ENCODE data around the gene MARCHF6.

The MARCHF6 gene

GRCh38 chr5:10311595-10312425, 41.7 kb upstream of the MARCHF6 start:
- TF ChIP-seq FOXP2 (optimal IDR thresholded peaks at IDR 0.05; ENCODE audit: borderline replicate concordance, extremely low read depth, extremely low read length, insufficient read depth) (no peak), REST (IDR thresholded peaks at IDR 0.05; ENCODE audit: insufficient read depth in 1 of 2, low read depth in 2 of 2, low read length in 2 of 2) (no peak), TAF1 (IDR thresholded peaks at IDR 0.05; ENCODE audit: borderline replicate concordance, insufficient read depth, low read length) (no peak), POLR2AphosphoS5 (IDR thresholded peaks at IDR 0.05; ENCODE audit: low read depth, low read length) (no peak), SIN3A (IDR thresholded peaks at IDR 0.05; ENCODE audit: borderline replicate concordance, insufficient read depth, low read length) (no peak)

- TF ChIP-seq SIN3A (IDR thresholded peaks at IDR 0.05; ENCODE audit: borderline replicate concordance, insufficient read depth, low read length) (no peak), FOXP2 (optimal IDR thresholded peaks at IDR 0.05; ENCODE audit: borderline replicate concordance, extremely low read depth, extremely low read length, insufficient read depth) (no peak), REST (IDR thresholded peaks at IDR 0.05; ENCODE audit: insufficient read depth in 1 of 2, low read depth in 2 of 2, low read length in 2 of 2) (no peak), TAF1 (IDR thresholded peaks at IDR 0.05; ENCODE audit: borderline replicate concordance, insufficient read depth, low read length) (no peak), POLR2AphosphoS5 (IDR thresholded peaks at IDR 0.05; ENCODE audit: low read depth, low read length) (no peak)
Measured at GRCh38 chr5:10315201-10315600, 38.3 kb upstream of the MARCHF6 start.

GRCh38 chr5:10315824-10316509, 37.5 kb upstream of the MARCHF6 start:
- no peak for TF ChIP-seq TAF1 (IDR thresholded peaks at IDR 0.05; ENCODE audit: borderline replicate concordance, insufficient read depth, low read length)
- no peak for TF ChIP-seq REST (IDR thresholded peaks at IDR 0.05; ENCODE audit: insufficient read depth in 1 of 2, low read depth in 2 of 2, low read length in 2 of 2)
- no peak for TF ChIP-seq FOXP2 (optimal IDR thresholded peaks at IDR 0.05; ENCODE audit: borderline replicate concordance, extremely low read depth, extremely low read length, insufficient read depth)
- TF ChIP-seq POLR2AphosphoS5 (IDR thresholded peaks at IDR 0.05; ENCODE audit: low read depth, low read length): no peak
- TF ChIP-seq SIN3A (IDR thresholded peaks at IDR 0.05; ENCODE audit: borderline replicate concordance, insufficient read depth, low read length): no peak

- no peak for TF ChIP-seq REST (IDR thresholded peaks at IDR 0.05; ENCODE audit: insufficient read depth in 1 of 2, low read depth in 2 of 2, low read length in 2 of 2)
- no peak for TF ChIP-seq FOXP2 (optimal IDR thresholded peaks at IDR 0.05; ENCODE audit: borderline replicate concordance, extremely low read depth, extremely low read length, insufficient read depth)
- TF ChIP-seq TAF1 (IDR thresholded peaks at IDR 0.05; ENCODE audit: borderline replicate concordance, insufficient read depth, low read length): no peak
- no peak for TF ChIP-seq POLR2AphosphoS5 (IDR thresholded peaks at IDR 0.05; ENCODE audit: low read depth, low read length)
- no peak for TF ChIP-seq SIN3A (IDR thresholded peaks at IDR 0.05; ENCODE audit: borderline replicate concordance, insufficient read depth, low read length)
Measured at GRCh38 chr5:10317825-10318682, 35.4 kb upstream of the MARCHF6 start.
